ENCODE measurements around the gene BPIFA3. TPM values are rescaled to one million over a fixed set of nuclear protein-coding genes. Genes with fewer than 3 reads are reported as not detected.

BPIFA3 gene
- total and polyA plus RNA-seq, 2 of the 13 experiments (the other 11 are each of a cell fraction or from before 2014, with no cell fraction given) = not detected

GRCh38 chr20:33169176-33169794 is 47.9 kb upstream of the BPIFA3 start:
- peak; percentile 55 for TF ChIP-seq CTCF (CRISPR knock-in tag; IDR thresholded peaks at IDR 0.05)
- TF ChIP-seq E2F1 (CRISPR knock-in tag; IDR thresholded peaks at IDR 0.05) = no peak
- H3K27ac ChIP-seq (ENCODE audit: extremely low read length, insufficient read depth, low read length) = no peak overlapping the region
- WGBS (ENCODE audit: low lambda C conversion rate) = 31% methylated on average over 8 of the region's 8 CpGs
- H3K9me3 ChIP-seq (ENCODE audit: low read length) = peaks cover 9% of the 10 kb centered on the region
- ATAC-seq (no peak), FAIRE-seq (no peak), DNase-seq (ENCODE audit: low spot score) (peak; percentile 29)
- ChIA-PET CTCF (ENCODE audit: low intra/inter-chr PET ratio, low total read pairs) (interaction anchor here (0.8 to 2.3 kb wide), 5 partner anchors 40 to 130 kb away, joined by 3 to 6 read pairs (median 5); no protein-coding TSS in a partner anchor), POLR2A (no interaction called here)
- H3K4me2 ChIP-seq (ENCODE audit: low read depth, low read length) = no peak overlapping the region
- in situ Hi-C loops (cut with HindIII; ENCODE audit: extremely low pct_ligation_motif_present, low pct_unique_long_range_greater_than_20kb) (no loop called here), intact Hi-C loops (cut with micrococcal nuclease; ENCODE audit: unreplicated experiment) (no loop called here)
- H3K27me3 ChIP-seq (ENCODE audit: control insufficient read depth in 1 of 2, insufficient read depth in 2 of 2, low read length in 2 of 2) = peaks cover 0 to 8% of the 10 kb centered on the region in 2 experiments; a peak in 2 of 5 replicates
- BruUV-seq (replicated peaks) = no TSS peak
- no peak overlapping the region for H3K4me3 ChIP-seq (replicated peaks in 1 of 3; ENCODE audit: insufficient read depth in 1 of 3, low read depth in 2 of 3, low read length in 3 of 3)
- no peaks in the 10 kb centered on the region for H3K36me3 ChIP-seq (replicated peaks in 1 of 2; ENCODE audit: control insufficient read depth in 1 of 2, insufficient read depth in 2 of 2, low read length in 2 of 2)
- H2AFZ ChIP-seq (ENCODE audit: low read length) = no peak overlapping the region
- no peaks in the 10 kb centered on the region for H3K4me1 ChIP-seq (ENCODE audit: insufficient read depth, low read length)
- H4K20me1 ChIP-seq (ENCODE audit: insufficient read depth, low read length) = no peaks in the 10 kb centered on the region
- no peak overlapping the region for H3K9ac ChIP-seq (ENCODE audit: insufficient read depth, low read depth, low read length)
- no peaks in the 10 kb centered on the region for H3K79me2 ChIP-seq (ENCODE audit: insufficient read depth, low read length)

GRCh38 chr20:33172781-33173180 is 44.4 kb upstream of the BPIFA3 start:
- no peak for DNase-seq (ENCODE audit: low spot score)
- ATAC-seq = no peak
- Histone ChIP-seq H3K4me3 (replicated peaks in 1 of 3; ENCODE audit: insufficient read depth in 1 of 3, low read depth in 2 of 3, low read length in 3 of 3) (no peak overlapping the region), H2AFZ (ENCODE audit: low read length) (no peak overlapping the region), H3K79me2 (ENCODE audit: insufficient read depth, low read length) (no peaks in the 10 kb centered on the region), H3K4me1 (ENCODE audit: insufficient read depth, low read length) (no peaks in the 10 kb centered on the region; the same call in 1 of the 2 replicates), H3K27ac (ENCODE audit: extremely low read length, insufficient read depth, low read length) (no peak overlapping the region), H4K20me1 (ENCODE audit: insufficient read depth, low read length) (no peaks in the 10 kb centered on the region), H3K36me3 (replicated peaks in 1 of 2; ENCODE audit: control insufficient read depth in 1 of 2, insufficient read depth in 2 of 2, low read length in 2 of 2) (no peaks in the 10 kb centered on the region), H3K9ac (ENCODE audit: insufficient read depth, low read depth, low read length) (no peak overlapping the region), H3K4me2 (ENCODE audit: low read depth, low read length) (no peak overlapping the region), H3K9me3 (ENCODE audit: low read length) (peaks cover 9% of the 10 kb centered on the region), H3K27me3 (ENCODE audit: control insufficient read depth in 1 of 2, insufficient read depth in 2 of 2, low read length in 2 of 2) (peaks cover 2 to 6% of the 10 kb centered on the region in 2 experiments; a peak in 2 of 5 replicates)
- BruUV-seq (replicated peaks) = no TSS peak
- 16% methylated on average over 7 of the region's 7 CpGs for WGBS (ENCODE audit: low lambda C conversion rate)
- ChIA-PET CTCF (ENCODE audit: low intra/inter-chr PET ratio, low total read pairs) (no interaction called here), POLR2A (no interaction called here)
- TF ChIP-seq RORA (CRISPR knock-in tag; IDR thresholded peaks at IDR 0.05) (no peak), SRSF9 (IDR thresholded peaks at IDR 0.05; ENCODE audit: borderline replicate concordance, insufficient read depth, low read depth, low read length, poor library complexity, severe bottlenecking) (no peak), RARA (CRISPR knock-in tag; IDR thresholded peaks at IDR 0.05) (no peak), IRF1 (CRISPR knock-in tag; IDR thresholded peaks at IDR 0.05; ENCODE audit: low read depth) (no peak)
- intact Hi-C loops (cut with micrococcal nuclease; ENCODE audit: unreplicated experiment) (no loop called here), in situ Hi-C loops (cut with HindIII; ENCODE audit: extremely low pct_ligation_motif_present, low pct_unique_long_range_greater_than_20kb) (no loop called here)
- no peak for FAIRE-seq

All from HepG2 (cell line).